ENCODE data around the gene HAGH.
"Not testable (repeated sequence)": the region's sequence is repeated elsewhere in the genome, so short reads cannot be mapped to it uniquely, and the experiment has no call there.

Gene HAGH

DNA sequence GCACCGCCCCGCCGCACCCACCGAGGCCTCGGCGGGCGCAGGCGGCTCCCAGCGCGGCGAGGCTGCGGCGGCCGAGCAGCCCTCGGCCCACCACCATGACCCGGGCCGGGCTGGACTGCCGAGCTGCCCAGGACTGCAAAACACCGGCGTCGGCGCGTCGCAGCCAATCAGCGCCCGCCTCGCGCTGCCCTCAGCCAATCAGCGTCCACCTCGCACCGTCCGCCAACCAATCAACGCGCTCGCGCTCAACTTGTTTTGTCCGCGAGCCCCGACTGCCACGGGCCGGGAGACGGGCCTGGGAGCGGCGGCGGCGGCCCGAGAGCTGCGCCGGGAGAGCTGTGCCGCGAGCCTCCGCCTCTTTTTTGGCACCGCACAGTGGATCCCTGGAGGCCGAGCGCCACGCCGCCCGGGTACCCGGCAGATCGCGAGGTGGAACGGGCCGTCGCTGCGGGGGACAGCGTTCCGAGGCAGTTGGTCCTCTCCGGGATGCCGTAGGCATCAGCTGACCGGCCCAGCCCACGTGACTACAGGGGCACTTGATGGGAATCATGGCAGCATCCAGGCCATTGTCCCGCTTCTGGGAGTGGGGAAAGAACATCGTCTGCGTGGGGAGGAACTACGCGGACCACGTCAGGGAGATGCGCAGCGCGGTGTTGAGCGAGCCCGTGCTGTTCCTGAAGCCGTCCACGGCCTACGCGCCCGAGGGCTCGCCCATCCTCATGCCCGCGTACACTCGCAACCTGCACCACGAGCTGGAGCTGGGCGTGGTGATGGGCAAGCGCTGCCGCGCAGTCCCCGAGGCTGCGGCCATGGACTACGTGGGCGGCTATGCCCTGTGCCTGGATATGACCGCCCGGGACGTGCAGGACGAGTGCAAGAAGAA, at the start of gene HAGH, which contains the start of gene FAHD1:
Gene HAGH (minus strand): TSS at position 135 of the 883 bp plus-strand sequence. CDS start 38 bp downstream, at position 97.
Gene FAHD1 (plus strand): TSS at position 516 of the 883 bp plus-strand sequence. CDS start 33 bp downstream, at position 549.
- DNase-seq = peak; percentile 91

- not testable (repeated sequence) for DNase-seq
Observed at GRCh38 chr16:1876066-1876465, 49.4 kb upstream of the HAGH start.

DNA sequence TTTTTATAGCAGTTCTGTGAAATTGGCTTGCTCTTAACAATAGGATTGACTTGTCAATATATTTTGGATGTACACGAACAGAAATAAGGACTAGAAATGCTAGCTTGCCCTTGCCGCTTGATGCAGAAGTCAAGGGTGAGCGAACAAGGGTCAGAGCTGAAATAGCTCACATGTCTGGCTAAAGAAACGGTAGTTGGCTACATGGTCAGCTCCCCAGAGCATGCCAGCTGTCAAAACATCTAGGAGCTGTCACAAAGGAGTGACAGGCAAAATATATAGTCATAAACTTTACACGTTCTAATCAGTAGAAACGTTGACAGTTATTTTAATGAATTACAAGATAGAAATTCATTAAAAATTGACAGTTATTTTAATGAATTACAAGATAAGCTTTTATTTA, 48.2 kb upstream of the HAGH start:
- DNase-seq = no peak

DNA sequence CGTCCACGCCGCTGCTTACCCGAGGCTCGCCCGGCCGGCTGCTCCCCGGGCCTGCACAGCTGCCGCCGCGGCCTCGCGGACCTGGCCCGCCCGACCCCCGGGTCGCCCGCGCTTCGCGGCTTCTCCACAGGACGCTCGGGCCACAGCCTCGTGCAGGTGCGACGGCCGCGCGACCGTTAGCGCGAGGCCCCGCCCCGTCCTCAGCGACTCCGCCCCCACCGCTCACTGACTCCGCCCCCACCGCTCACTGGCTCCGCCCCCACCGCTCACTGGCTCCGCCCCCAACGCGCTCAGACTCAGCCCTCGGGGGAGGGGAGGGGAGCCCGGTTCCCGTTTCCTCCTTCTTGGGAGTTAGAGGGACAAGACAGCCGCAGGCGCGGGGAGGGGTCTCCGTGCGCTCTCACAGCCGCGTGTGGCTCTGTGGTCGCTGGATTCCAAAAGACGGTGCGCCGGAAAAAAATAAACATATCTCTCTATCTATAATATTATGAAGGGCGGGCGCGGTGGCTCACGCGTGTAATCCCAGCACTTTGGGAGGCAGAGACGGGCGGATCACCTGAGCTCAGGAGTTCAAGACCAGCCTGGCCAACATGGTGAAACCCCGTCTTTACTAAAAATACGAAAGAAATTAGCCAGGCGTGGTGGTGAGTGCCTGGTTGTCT, 45.5 kb upstream of the HAGH start, which contains the start of gene MEIOB:
Gene MEIOB (minus strand): TSS at position 191 of the 662 bp plus-strand sequence. CDS start 3,989 bp downstream, outside the sequence.
- DNase-seq = no peak

- peak; percentile 89 for DNase-seq
Observed at GRCh38 chr16:1870365-1871082, 43.9 kb upstream of the HAGH start.

- DNase-seq = no peak
Observed at GRCh38 chr16:1865902-1866690, 39.5 kb upstream of the HAGH start.

- DNase-seq = peak; percentile 64
Observed at GRCh38 chr16:1863681-1864460, 37.2 kb upstream of the HAGH start.

GRCh38 chr16:1862394-1862793, 35.8 kb upstream of the HAGH start:
- DNase-seq = no peak

- DNase-seq = no peak
Observed at GRCh38 chr16:1861730-1862129, 35.1 kb upstream of the HAGH start.

GRCh38 chr16:1859650-1860049, 33.0 kb upstream of the HAGH start:
- no peak for DNase-seq

DNA sequence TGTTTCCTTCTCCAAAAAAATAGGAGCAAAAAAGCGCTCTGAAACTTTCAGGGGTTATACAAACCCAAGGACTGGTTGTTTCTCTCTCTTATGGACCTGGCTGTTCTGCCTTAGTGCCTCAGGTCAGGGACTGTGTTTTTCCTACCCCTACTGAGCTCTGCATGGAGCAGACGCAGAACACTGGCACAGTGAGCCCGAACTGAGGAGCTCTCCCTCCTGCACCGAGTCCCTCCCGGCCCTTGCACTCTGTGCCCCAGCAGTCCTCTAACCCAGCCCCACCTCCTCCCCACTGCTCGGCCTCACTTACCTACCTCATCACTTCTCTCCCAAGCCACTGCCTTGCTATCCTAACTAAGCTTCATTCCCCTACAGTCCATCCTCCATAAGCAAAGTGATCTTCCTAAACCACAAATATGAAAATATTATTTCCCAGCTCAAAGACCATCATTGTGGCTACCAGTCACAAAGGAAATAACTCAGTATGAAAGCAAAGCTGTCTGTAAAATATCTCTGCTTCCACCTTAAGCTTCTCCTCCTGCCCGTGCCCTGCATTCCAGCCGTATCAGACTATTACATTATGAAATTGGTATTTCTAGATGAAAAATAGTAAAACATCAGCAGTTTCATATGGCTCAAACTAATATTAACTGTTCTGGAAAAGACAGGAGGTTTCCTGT, 31.7 kb upstream of the HAGH start:
- DNase-seq = no peak

- no peak for DNase-seq
Observed at GRCh38 chr16:1857433-1858097, 30.9 kb upstream of the HAGH start.

DNA sequence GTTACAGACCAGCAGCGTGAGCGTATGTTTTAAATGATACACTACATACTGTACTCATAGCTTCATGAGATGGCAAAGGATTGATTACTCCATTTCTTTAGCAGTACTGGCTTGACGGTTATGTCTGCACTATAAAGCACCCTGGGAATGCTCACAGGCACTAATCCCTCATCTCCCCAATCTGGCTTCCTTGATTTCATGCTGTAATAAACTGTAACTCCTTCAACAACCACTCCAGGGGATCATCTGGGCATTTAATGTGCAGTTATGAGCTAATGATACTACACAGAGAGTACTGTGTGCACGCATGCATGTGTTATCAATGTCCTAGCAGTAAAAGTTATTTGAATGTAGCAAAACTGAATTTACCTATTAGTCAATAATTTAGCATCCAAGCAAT, 25.2 kb upstream of the HAGH start:
- no peak for DNase-seq

DNA sequence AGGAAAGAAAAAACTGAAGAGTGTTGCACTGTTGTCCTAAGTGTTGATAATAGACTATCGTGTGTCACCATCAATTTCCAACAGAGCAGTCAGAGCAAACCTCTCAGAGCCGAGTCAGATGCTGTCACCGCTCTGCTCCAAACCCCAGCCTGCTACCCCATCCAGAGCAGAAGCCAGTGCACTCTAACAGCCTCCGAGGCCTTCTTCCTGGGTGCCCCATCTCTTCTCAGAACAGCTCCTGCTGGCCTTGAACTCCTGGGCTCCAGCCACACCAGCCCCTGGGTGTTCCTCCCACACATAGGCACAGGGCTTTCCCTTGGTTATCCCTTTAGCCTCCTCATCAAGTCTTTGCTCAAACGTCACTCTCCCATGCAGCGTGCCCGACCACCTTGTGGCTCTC, 24.4 kb upstream of the HAGH start:
- no peak for DNase-seq

- DNase-seq = no peak
Observed at GRCh38 chr16:1846416-1846815, 19.8 kb upstream of the HAGH start.

- DNase-seq = no peak
Observed at GRCh38 chr16:1845985-1846384, 19.4 kb upstream of the HAGH start.

- no peak for DNase-seq
Observed at GRCh38 chr16:1839554-1839953, 12.9 kb upstream of the HAGH start.

GRCh38 chr16:1834096-1834495, 7.5 kb upstream of the HAGH start:
- no peak for DNase-seq

- no peak for DNase-seq
Observed at GRCh38 chr16:1832838-1833454, 6.3 kb upstream of the HAGH start.

All from kidney glomerular epithelial cell (primary cell).